IMR-90 (cell line): Measurements from ENCODE around the gene KAZN. TPM values are rescaled to one million over a fixed set of nuclear protein-coding genes. Genes with fewer than 3 reads are reported as not detected.

Source experiments
- ATAC-seq: fragments of 200-7000 bp; cut with Tn5 transposase; 2 replicates; pipeline ENCODE4 v1.9.1; 2020; ENCODE audit warnings: low read depth, mild to moderate bottlenecking, moderate library complexity
- BruUV-seq: library from RNA; stranded (reverse); fragments of 400-500 nt; replicated peaks from 2 replicates; lab custom pipeline; 2021; lab: Mats Ljungman, UMichigan
- CTCF ChIA-PET: fragments of 300-600 bp; formaldehyde crosslinking; extraction: SDS; loops from one replicate; lab custom pipeline; 2021; ENCODE audit warnings: antibody characterized with exemption; lab: Yijun Ruan, JAX
- POLR2A ChIA-PET: fragments of 300-600 bp; sonication (Branson Sonifier 250); formaldehyde crosslinking; loops from one replicate; lab custom pipeline; 2022; ENCODE audit warnings: antibody characterized with exemption; ENCODE audit not compliant: unreplicated experiment; lab: Charles Lee
- DNase-seq: peaks from one replicate; pipeline ENCODE4 v3.0.0; 2013
- H2AFZ ChIP-seq: replicated peaks from 2 replicates; pipeline ENCODE3; 2013; ENCODE audit warnings: low read length, mild to moderate bottlenecking; ENCODE audit not compliant: poor library complexity
- H2AK5ac ChIP-seq: 2 replicates; pipeline ENCODE4 v1.6.1; 2013; ENCODE audit warnings: low read depth, low read length, inconsistent platforms
- H2AK9ac ChIP-seq: replicated peaks from 2 replicates; pipeline ENCODE3; 2013; ENCODE audit warnings: mild to moderate bottlenecking, low read depth, low read length, moderate library complexity; ENCODE audit not compliant: poor library complexity
- H2BK120ac ChIP-seq: 2 replicates; pipeline ENCODE4 v1.6.1; 2013; ENCODE audit warnings: low read depth, low read length, inconsistent platforms
- H2BK15ac ChIP-seq: 3 replicates; pipeline ENCODE4 v1.6.1; 2013; ENCODE audit warnings: low read depth, low read length, inconsistent platforms
- H2BK20ac ChIP-seq: 2 replicates; pipeline ENCODE4 v1.6.1; 2013; ENCODE audit warnings: low read depth, mild to moderate bottlenecking, inconsistent platforms, low read length, moderate library complexity
- H2BK5ac ChIP-seq: 2 replicates; pipeline ENCODE4 v1.6.1; 2013; ENCODE audit warnings: mild to moderate bottlenecking, low read depth, low read length, inconsistent platforms; ENCODE audit not compliant: poor library complexity, severe bottlenecking
- H3K14ac ChIP-seq: replicated peaks from 2 replicates; pipeline ENCODE4 v1.6.1; 2013; ENCODE audit warnings: low read depth, low read length, inconsistent platforms
- H3K18ac ChIP-seq: 2 replicates; pipeline ENCODE4 v1.6.1; 2013; ENCODE audit warnings: low read depth, low read length, control low read depth
- H3K23ac ChIP-seq: 2 replicates; pipeline ENCODE4 v1.6.1; 2013; ENCODE audit warnings: low read depth, low read length, inconsistent platforms
- H3K27ac ChIP-seq: 2 replicates; pipeline ENCODE4 v1.5.1; 2013; ENCODE audit warnings: mild to moderate bottlenecking, control low read depth, low read length; ENCODE audit not compliant: insufficient read depth
- H3K27me3 ChIP-seq: 2 replicates; pipeline ENCODE4 v1.6.1; 2013; ENCODE audit warnings: low read length; ENCODE audit not compliant: control insufficient read depth, insufficient read depth
- H3K36me3 ChIP-seq: 2 replicates; pipeline ENCODE4 v1.6.1; 2013; ENCODE audit warnings: low read length, mixed read lengths; ENCODE audit not compliant: control insufficient read depth, insufficient read depth
- H3K4ac ChIP-seq: 2 replicates; pipeline ENCODE4 v1.6.1; 2013; ENCODE audit warnings: low read depth, low read length, inconsistent platforms
- H3K4me1 ChIP-seq: 2 replicates; pipeline ENCODE4 v1.6.1; 2013; ENCODE audit warnings: low read length, mixed read lengths; ENCODE audit not compliant: control insufficient read depth, insufficient read depth
- H3K4me2 ChIP-seq: 2 replicates; pipeline ENCODE4 v1.6.1; 2013; ENCODE audit warnings: low read depth, mild to moderate bottlenecking, control low read depth, low read length, moderate library complexity
- H3K4me3 ChIP-seq: 2 replicates; pipeline ENCODE4 v1.5.1; 2013; ENCODE audit warnings: low read depth, mild to moderate bottlenecking, control low read depth, low read length, moderate library complexity; ENCODE audit not compliant: insufficient read depth
- H3K56ac ChIP-seq: 2 replicates; pipeline ENCODE4 v1.6.1; 2013; ENCODE audit warnings: low read length, inconsistent platforms; ENCODE audit not compliant: insufficient read depth; ENCODE audit errors: extremely low read depth
- H3K79me1 ChIP-seq, 2 experiments: 2 replicates each; pipeline ENCODE4 v1.6.1; 2013; ENCODE audit warnings: low read length in 2 of 2, inconsistent platforms in 1 of 2, low read depth in 1 of 2
- H3K9ac ChIP-seq: 2 replicates; pipeline ENCODE4 v1.6.1; 2013; ENCODE audit warnings: low read depth, low read length, control low read depth
- H3K9me1 ChIP-seq: 2 replicates; pipeline ENCODE4 v1.6.1; 2013; ENCODE audit warnings: low read length, inconsistent platforms; ENCODE audit not compliant: insufficient read depth
- H3K9me3 ChIP-seq: 2 replicates; pipeline ENCODE4 v1.6.1; 2013; ENCODE audit warnings: low read length; ENCODE audit not compliant: control insufficient read depth, insufficient read depth
- H4K20me1 ChIP-seq: 2 replicates; pipeline ENCODE4 v1.6.1; 2013; ENCODE audit warnings: low read length, inconsistent platforms; ENCODE audit not compliant: insufficient read depth
- H4K5ac ChIP-seq: 2 replicates; pipeline ENCODE4 v1.6.1; 2013; ENCODE audit warnings: mild to moderate bottlenecking, low read depth, low read length, control low read depth
- H4K8ac ChIP-seq, 2 experiments: 2 replicates each; pipeline ENCODE4 v1.6.1; 2013; ENCODE audit warnings: low read depth in 2 of 2, low read length in 2 of 2, control low read depth in 1 of 2, inconsistent platforms in 1 of 2
- H4K91ac ChIP-seq: 2 replicates; pipeline ENCODE4 v1.6.1; 2013; ENCODE audit warnings: low read depth, low read length, inconsistent platforms; ENCODE audit not compliant: insufficient read depth
- CHD1 ChIP-seq: IDR thresholded peaks from 2 replicates; pipeline ENCODE4 v1.6.1; 2012; ENCODE audit warnings: low read depth, low read length, improper control_type of control experiment
- CTCF ChIP-seq: conservative IDR thresholded peaks from 2 replicates; pipeline ENCODE4 v1.5.1; 2012; ENCODE audit warnings: mild to moderate bottlenecking, low read depth, low read length, improper control_type of control experiment
- MAFK ChIP-seq: IDR thresholded peaks from 2 replicates; pipeline ENCODE4 v1.6.1; 2012; ENCODE audit warnings: low read depth, low read length, improper control_type of control experiment
- MAZ ChIP-seq: IDR thresholded peaks from 2 replicates; pipeline ENCODE4 v1.6.1; 2012; ENCODE audit warnings: low read depth, mild to moderate bottlenecking, low read length, improper control_type of control experiment, moderate library complexity, borderline replicate concordance
- MXI1 ChIP-seq: IDR thresholded peaks from 2 replicates; pipeline ENCODE4 v1.6.1; 2012; ENCODE audit warnings: low read depth, mild to moderate bottlenecking, low read length, moderate library complexity, borderline replicate concordance
- NFE2L2 ChIP-seq: fragments of 150-350 bp; IDR thresholded peaks from 2 replicates; pipeline ENCODE4 v1.6.1; 2016; ENCODE audit warnings: low read depth, mild to moderate bottlenecking, low read length
- POLR2A ChIP-seq: IDR thresholded peaks from 2 replicates; pipeline ENCODE4 v1.6.1; 2012; ENCODE audit warnings: mild to moderate bottlenecking, low read depth, low read length
- RFX5 ChIP-seq: IDR thresholded peaks from 2 replicates; pipeline ENCODE4 v1.8.0; 2012; ENCODE audit warnings: low read depth, mild to moderate bottlenecking, low read length, moderate library complexity
- SMC3 ChIP-seq: fragments of 150-350 bp; IDR thresholded peaks from 2 replicates; pipeline ENCODE4 v1.6.1; 2016; ENCODE audit warnings: low read depth, mild to moderate bottlenecking, antibody characterized with exemption, low read length, moderate library complexity
- WGBS, 2 experiments: methylation state at CpG; one replicate each; pipeline versions ENCODE4 v1.1.5 to v1.1.7; 2013; ENCODE audit warnings: missing lambda C conversion rate in 2 of 2; ENCODE audit not compliant: insufficient read length in 1 of 2; ENCODE audit errors: extremely low coverage in 2 of 2; 5-methylcytosine and 5-hydroxymethylcytosine counted together
- dilution Hi-C: fragments of 300-500 bp; cut with HindIII; formaldehyde crosslinking; loops from one replicate; pipeline ENCODE4 v1.14.3; 2018; ENCODE audit warnings: low sequenced_read_pairs; ENCODE audit not compliant: unreplicated experiment
- in situ Hi-C: fragments of 300-500 bp; cut with MboI; formaldehyde crosslinking; loops from 3 replicates; pipeline ENCODE4 v1.14.3; 2019; ENCODE audit warnings: low sequenced_read_pairs, inconsistent platforms, mixed read lengths
- intact Hi-C: fragments of 100-400 bp; cut with micrococcal nuclease; formaldehyde crosslinking; loops from 2 replicates; pipeline ENCODE4 v1.10.0; 2022
- polyA plus RNA-seq, 3 experiments: library from polyadenylated mRNA; depleted of rRNA; stranded (reverse); fragments of >200 nt; gene quantifications; 2 replicates each; pipeline ENCODE4 v1.2.3, GENCODE V29; 2012; ENCODE audit warnings: low replicate concordance in 1 of 3
- total RNA-seq: library from RNA; depleted of rRNA; stranded (reverse); fragments of >200 nt; gene quantifications from 2 replicates; pipeline ENCODE4 v1.2.3, GENCODE V29; 2012

KAZN gene
- total and polyA plus RNA-seq, 2 of the 4 experiments (the other 2 are of a cell fraction) = 5.2 to 10.5 TPM

- H3K9me3 ChIP-seq = no peaks in the 10 kb centered on the region
These were observed 384.8 kb downstream of the KAZN start for GRCh38 chr1:14983277-14983676.

More at GRCh38 chr1:14983277-14983676, 384.8 kb downstream of the KAZN start:
- Histone ChIP-seq H3K4ac (no peak overlapping the region), H3K4me1 (peaks cover 11% of the 10 kb centered on the region), H2BK15ac (no peak overlapping the region), H3K23ac (no peak overlapping the region), H2AK9ac (peak overlapping the region; percentile 26), H3K79me1 (peaks cover 33 to 69% of the 10 kb centered on the region in 2 experiments), H3K27ac (no peak overlapping the region), H3K18ac (no peak overlapping the region), H3K14ac (no peak overlapping the region), H2BK5ac (no peak overlapping the region), H3K4me3 (no peak overlapping the region), H3K9me1 (peaks cover 30% of the 10 kb centered on the region), H3K4me2 (no peak overlapping the region), H3K9ac (no peak overlapping the region), H4K20me1 (peaks cover 29% of the 10 kb centered on the region), H3K56ac (no peak overlapping the region), H4K5ac (no peak overlapping the region), H3K36me3 (no peaks in the 10 kb centered on the region), H2AK5ac (no peak overlapping the region), H4K91ac (no peak overlapping the region), H4K8ac (no peak overlapping the region), H3K27me3 (no peaks in the 10 kb centered on the region), H2BK120ac (no peak overlapping the region), H2AFZ (no peak overlapping the region), H2BK20ac (no peak overlapping the region)
- WGBS, 2 experiments = 83% methylated on average over 2 of the region's 13 CpGs; no CpG with 5 or more reads in 1 of the 2 experiments
- POLR2A ChIA-PET = no interaction called here
- intact Hi-C loops (no loop called here), in situ Hi-C loops (loop anchor here (5.0 kb wide), 1 partner anchor 49 kb away; no protein-coding TSS in a partner anchor), dilution Hi-C loops (no loop called here)
- CTCF ChIA-PET = no interaction called here
- BruUV-seq = no TSS peak
- no peak for TF ChIP-seq CTCF
- TF ChIP-seq POLR2A = no peak
- TF ChIP-seq RFX5 = no peak
- TF ChIP-seq SMC3 = no peak
- TF ChIP-seq CHD1 = no peak
- TF ChIP-seq MXI1 = no peak
- TF ChIP-seq NFE2L2 = no peak
- no peak for TF ChIP-seq MAZ
- TF ChIP-seq MAFK = no peak
- no peak for DNase-seq
- ATAC-seq = no peak
